HUES6 (cell line): Measurements from ENCODE around the gene ATG16L2.

Source experiments
- H3K27ac ChIP-seq: 2 replicates; pipeline ENCODE4 v1.7.0; 2013; ENCODE audit warnings: low read depth, mild to moderate bottlenecking, low read length, inconsistent platforms
- H3K27me3 ChIP-seq: 2 replicates; pipeline ENCODE4 v1.6.1; 2013; ENCODE audit warnings: low read length; ENCODE audit not compliant: control insufficient read depth, insufficient read depth
- H3K36me3 ChIP-seq: 2 replicates; pipeline ENCODE4 v1.6.1; 2013; ENCODE audit warnings: low read length; ENCODE audit not compliant: control insufficient read depth, insufficient read depth
- H3K4me1 ChIP-seq: 2 replicates; pipeline ENCODE4 v1.6.1; 2013; ENCODE audit warnings: low read length; ENCODE audit not compliant: control insufficient read depth, insufficient read depth
- H3K4me3 ChIP-seq: 2 replicates; pipeline ENCODE4 v1.5.1; 2013; ENCODE audit warnings: low read depth, low read length
- H3K9ac ChIP-seq: one replicate; pipeline ENCODE4 v1.6.1; 2013; ENCODE audit warnings: mild to moderate bottlenecking, low read length
- H3K9me3 ChIP-seq: 2 replicates; pipeline ENCODE4 v1.6.1; 2013; ENCODE audit warnings: low read depth, low read length; ENCODE audit not compliant: control insufficient read depth, insufficient read depth

ATG16L2 gene

GRCh38 chr11:72838691-72839305 is 24.6 kb downstream of the ATG16L2 start:
- Histone ChIP-seq H3K36me3 (no peaks in the 10 kb centered on the region), H3K27ac (no peak overlapping the region)

GRCh38 chr11:72840780-72841179 is 26.6 kb downstream of the ATG16L2 start:
- no peaks in the 10 kb centered on the region for H3K36me3 ChIP-seq
- H3K9me3 ChIP-seq: no peaks in the 10 kb centered on the region
- H3K4me1 ChIP-seq: no peaks in the 10 kb centered on the region
- H3K4me3 ChIP-seq: no peak overlapping the region
- H3K27ac ChIP-seq: no peak overlapping the region
- no peaks in the 10 kb centered on the region for H3K27me3 ChIP-seq
- no peak overlapping the region for H3K9ac ChIP-seq

More at GRCh38 chr11:72838691-72839305, 24.6 kb downstream of the ATG16L2 start:
- no peaks in the 10 kb centered on the region for H3K9me3 ChIP-seq
- H3K27me3 ChIP-seq: no peaks in the 10 kb centered on the region
- H3K4me1 ChIP-seq: no peaks in the 10 kb centered on the region
- no peak overlapping the region for H3K4me3 ChIP-seq
- H3K9ac ChIP-seq: no peak overlapping the region

- no peak overlapping the region for H3K9ac ChIP-seq
- no peaks in the 10 kb centered on the region for H3K36me3 ChIP-seq
- no peaks in the 10 kb centered on the region for H3K9me3 ChIP-seq
- H3K4me1 ChIP-seq: no peaks in the 10 kb centered on the region
- no peaks in the 10 kb centered on the region for H3K27me3 ChIP-seq
- H3K27ac ChIP-seq: no peak overlapping the region
- H3K4me3 ChIP-seq: no peak overlapping the region
These were observed 27.2 kb downstream of the ATG16L2 start for GRCh38 chr11:72841397-72841796.

- Histone ChIP-seq H3K4me1 (no peaks in the 10 kb centered on the region), H3K27ac (no peak overlapping the region), H3K9ac (no peak overlapping the region), H3K4me3 (no peak overlapping the region), H3K9me3 (no peaks in the 10 kb centered on the region), H3K27me3 (no peaks in the 10 kb centered on the region), H3K36me3 (no peaks in the 10 kb centered on the region)
These were observed 27.9 kb downstream of the ATG16L2 start for GRCh38 chr11:72842126-72842525.

GRCh38 chr11:72842653-72843330 is 28.6 kb downstream of the ATG16L2 start:
- no peaks in the 10 kb centered on the region for H3K9me3 ChIP-seq
- no peaks in the 10 kb centered on the region for H3K27me3 ChIP-seq
- H3K36me3 ChIP-seq: no peaks in the 10 kb centered on the region
- H3K9ac ChIP-seq: no peak overlapping the region
- H3K4me3 ChIP-seq: no peak overlapping the region
- no peaks in the 10 kb centered on the region for H3K4me1 ChIP-seq
- H3K27ac ChIP-seq: no peak overlapping the region

GRCh38 chr11:72844356-72844755 is 30.1 kb downstream of the ATG16L2 start:
- Histone ChIP-seq H3K36me3 (no peaks in the 10 kb centered on the region), H3K9me3 (no peaks in the 10 kb centered on the region), H3K9ac (no peak overlapping the region), H3K4me3 (no peak overlapping the region), H3K27me3 (no peaks in the 10 kb centered on the region), H3K4me1 (no peaks in the 10 kb centered on the region), H3K27ac (no peak overlapping the region)

GRCh38 chr11:72848846-72849466 is 34.7 kb downstream of the ATG16L2 start:
- H3K27ac ChIP-seq: no peak overlapping the region
- H3K9me3 ChIP-seq: no peaks in the 10 kb centered on the region
- H3K4me1 ChIP-seq: no peaks in the 10 kb centered on the region
- no peak overlapping the region for H3K9ac ChIP-seq
- no peaks in the 10 kb centered on the region for H3K27me3 ChIP-seq
- H3K36me3 ChIP-seq: no peaks in the 10 kb centered on the region
- no peak overlapping the region for H3K4me3 ChIP-seq

- Histone ChIP-seq H3K4me3 (no peak overlapping the region), H3K9me3 (no peaks in the 10 kb centered on the region), H3K27me3 (no peaks in the 10 kb centered on the region), H3K9ac (no peak overlapping the region), H3K4me1 (no peaks in the 10 kb centered on the region), H3K27ac (no peak overlapping the region), H3K36me3 (no peaks in the 10 kb centered on the region)
These were observed 36.6 kb downstream of the ATG16L2 start for GRCh38 chr11:72850832-72851231.

- H3K4me1 ChIP-seq: no peaks in the 10 kb centered on the region
- H3K9ac ChIP-seq: no peak overlapping the region
- H3K4me3 ChIP-seq: no peak overlapping the region
- H3K27ac ChIP-seq: no peak overlapping the region
- H3K9me3 ChIP-seq: no peaks in the 10 kb centered on the region
- H3K27me3 ChIP-seq: no peaks in the 10 kb centered on the region
- H3K36me3 ChIP-seq: no peaks in the 10 kb centered on the region
These were observed 37.5 kb downstream of the ATG16L2 start for GRCh38 chr11:72851726-72852125.

GRCh38 chr11:72856065-72856464 is 41.9 kb downstream of the ATG16L2 start:
- Histone ChIP-seq H3K36me3 (no peaks in the 10 kb centered on the region), H3K9me3 (no peaks in the 10 kb centered on the region), H3K4me3 (no peak overlapping the region), H3K27me3 (no peaks in the 10 kb centered on the region), H3K4me1 (no peaks in the 10 kb centered on the region), H3K9ac (no peak overlapping the region), H3K27ac (no peak overlapping the region)

- Histone ChIP-seq H3K36me3 (no peaks in the 10 kb centered on the region), H3K4me3 (no peak overlapping the region), H3K9ac (no peak overlapping the region)
These were observed 42.5 kb downstream of the ATG16L2 start for GRCh38 chr11:72856551-72857345.

More at GRCh38 chr11:72856551-72857345, 42.5 kb downstream of the ATG16L2 start:
- Histone ChIP-seq H3K27ac (no peak overlapping the region), H3K4me1 (no peaks in the 10 kb centered on the region), H3K9me3 (no peaks in the 10 kb centered on the region), H3K27me3 (no peaks in the 10 kb centered on the region)
